ENCODE data around the gene KLHL3.
A peak's percentile ranks its signal among the peaks of the same experiment; 100 is the strongest.

DNA sequence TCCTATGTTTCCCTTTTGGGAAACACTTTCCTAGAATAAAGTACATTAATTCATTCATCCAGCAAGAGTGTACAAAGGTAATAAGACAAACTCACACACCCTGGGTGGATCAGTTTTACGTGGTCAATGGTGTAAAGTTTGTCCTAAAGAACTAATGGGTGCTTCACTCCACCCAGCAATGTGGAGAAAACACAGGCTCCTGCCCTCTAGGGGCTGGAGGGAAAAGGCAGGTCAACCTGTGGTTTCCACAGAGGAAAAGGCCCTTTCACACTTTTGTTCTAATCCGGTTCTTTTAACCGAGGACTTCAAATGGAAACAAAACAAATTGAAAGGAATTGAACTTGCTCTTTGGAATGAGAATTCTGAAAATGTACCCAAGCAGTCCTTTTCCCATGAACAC, 155.9 kb downstream of the KLHL3 start:
- TF ChIP-seq, protein P1, sequence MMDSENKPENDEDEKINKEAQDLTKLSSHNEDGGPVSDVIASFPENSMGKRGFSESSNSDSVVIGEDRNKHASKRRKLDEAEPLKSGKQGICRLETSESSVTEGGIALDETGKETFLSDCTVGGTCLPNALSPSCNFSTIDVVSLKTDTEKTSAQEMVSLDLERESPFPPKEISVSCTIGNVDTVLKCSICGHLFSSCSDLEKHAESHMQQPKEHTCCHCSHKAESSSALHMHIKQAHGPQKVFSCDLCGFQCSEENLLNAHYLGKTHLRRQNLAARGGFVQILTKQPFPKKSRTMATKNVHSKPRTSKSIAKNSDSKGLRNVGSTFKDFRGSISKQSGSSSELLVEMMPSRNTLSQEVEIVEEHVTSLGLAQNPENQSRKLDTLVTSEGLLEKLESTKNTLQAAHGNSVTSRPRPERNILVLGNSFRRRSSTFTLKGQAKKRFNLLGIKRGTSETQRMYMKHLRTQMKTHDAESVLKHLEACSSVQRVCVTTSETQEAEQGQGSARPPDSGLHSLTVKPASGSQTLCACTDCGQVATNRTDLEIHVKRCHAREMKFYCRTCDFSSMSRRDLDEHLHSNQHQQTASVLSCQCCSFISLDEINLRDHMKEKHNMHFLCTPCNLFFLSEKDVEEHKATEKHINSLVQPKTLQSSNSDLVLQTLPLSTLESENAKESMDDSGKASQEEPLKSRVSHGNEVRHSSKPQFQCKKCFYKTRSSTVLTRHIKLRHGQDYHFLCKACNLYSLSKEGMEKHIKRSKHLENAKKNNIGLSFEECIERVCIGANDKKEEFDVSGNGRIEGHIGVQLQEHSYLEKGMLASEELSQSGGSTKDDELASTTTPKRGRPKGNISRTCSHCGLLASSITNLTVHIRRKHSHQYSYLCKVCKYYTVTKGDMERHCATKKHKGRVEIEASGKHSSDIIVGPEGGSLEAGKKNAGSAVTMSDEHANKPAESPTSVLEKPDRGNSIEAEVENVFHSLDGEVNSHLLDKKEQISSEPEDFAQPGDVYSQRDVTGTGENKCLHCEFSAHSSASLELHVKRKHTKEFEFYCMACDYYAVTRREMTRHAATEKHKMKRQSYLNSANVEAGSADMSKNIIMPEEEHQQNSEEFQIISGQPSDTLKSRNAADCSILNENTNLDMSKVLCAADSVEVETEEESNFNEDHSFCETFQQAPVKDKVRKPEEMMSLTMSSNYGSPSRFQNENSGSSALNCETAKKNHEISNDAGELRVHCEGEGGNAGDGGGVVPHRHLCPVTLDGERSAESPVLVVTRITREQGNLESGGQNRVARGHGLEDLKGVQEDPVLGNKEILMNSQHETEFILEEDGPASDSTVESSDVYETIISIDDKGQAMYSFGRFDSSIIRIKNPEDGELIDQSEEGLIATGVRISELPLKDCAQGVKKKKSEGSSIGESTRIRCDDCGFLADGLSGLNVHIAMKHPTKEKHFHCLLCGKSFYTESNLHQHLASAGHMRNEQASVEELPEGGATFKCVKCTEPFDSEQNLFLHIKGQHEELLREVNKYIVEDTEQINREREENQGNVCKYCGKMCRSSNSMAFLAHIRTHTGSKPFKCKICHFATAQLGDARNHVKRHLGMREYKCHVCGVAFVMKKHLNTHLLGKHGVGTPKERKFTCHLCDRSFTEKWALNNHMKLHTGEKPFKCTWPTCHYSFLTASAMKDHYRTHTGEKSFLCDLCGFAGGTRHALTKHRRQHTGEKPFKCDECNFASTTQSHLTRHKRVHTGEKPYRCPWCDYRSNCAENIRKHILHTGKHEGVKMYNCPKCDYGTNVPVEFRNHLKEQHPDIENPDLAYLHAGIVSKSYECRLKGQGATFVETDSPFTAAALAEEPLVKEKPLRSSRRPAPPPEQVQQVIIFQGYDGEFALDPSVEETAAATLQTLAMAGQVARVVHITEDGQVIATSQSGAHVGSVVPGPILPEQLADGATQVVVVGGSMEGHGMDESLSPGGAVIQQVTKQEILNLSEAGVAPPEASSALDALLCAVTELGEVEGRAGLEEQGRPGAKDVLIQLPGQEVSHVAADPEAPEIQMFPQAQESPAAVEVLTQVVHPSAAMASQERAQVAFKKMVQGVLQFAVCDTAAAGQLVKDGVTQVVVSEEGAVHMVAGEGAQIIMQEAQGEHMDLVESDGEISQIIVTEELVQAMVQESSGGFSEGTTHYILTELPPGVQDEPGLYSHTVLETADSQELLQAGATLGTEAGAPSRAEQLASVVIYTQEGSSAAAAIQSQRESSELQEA (IDR thresholded peaks at IDR 0.05; ENCODE audit: low read depth): no peak
- TF ChIP-seq, protein P2, sequence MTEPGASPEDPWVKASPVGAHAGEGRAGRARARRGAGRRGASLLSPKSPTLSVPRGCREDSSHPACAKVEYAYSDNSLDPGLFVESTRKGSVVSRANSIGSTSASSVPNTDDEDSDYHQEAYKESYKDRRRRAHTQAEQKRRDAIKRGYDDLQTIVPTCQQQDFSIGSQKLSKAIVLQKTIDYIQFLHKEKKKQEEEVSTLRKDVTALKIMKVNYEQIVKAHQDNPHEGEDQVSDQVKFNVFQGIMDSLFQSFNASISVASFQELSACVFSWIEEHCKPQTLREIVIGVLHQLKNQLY (CRISPR knock-in tag; conservative IDR thresholded peaks at IDR 0.05): no peak
- no peak for TF ChIP-seq ZFX (CRISPR knock-in tag; IDR thresholded peaks at IDR 0.05)
- TF ChIP-seq POLR2A (conservative IDR thresholded peaks at IDR 0.05): no peak
- TF ChIP-seq TCF7L2 (IDR thresholded peaks at IDR 0.05; ENCODE audit: low read depth, low read length): no peak
- no peak for TF ChIP-seq FUS (optimal IDR thresholded peaks at IDR 0.05; ENCODE audit: low read depth, low read length)
- TF ChIP-seq CBX8 (IDR thresholded peaks at IDR 0.05; ENCODE audit: borderline replicate concordance, extremely low read depth, low read depth, low read length, poor library complexity, severe bottlenecking): no peak
- TF ChIP-seq ELF4 (CRISPR knock-in tag; IDR thresholded peaks at IDR 0.05): no peak
- TF ChIP-seq, protein P3, sequence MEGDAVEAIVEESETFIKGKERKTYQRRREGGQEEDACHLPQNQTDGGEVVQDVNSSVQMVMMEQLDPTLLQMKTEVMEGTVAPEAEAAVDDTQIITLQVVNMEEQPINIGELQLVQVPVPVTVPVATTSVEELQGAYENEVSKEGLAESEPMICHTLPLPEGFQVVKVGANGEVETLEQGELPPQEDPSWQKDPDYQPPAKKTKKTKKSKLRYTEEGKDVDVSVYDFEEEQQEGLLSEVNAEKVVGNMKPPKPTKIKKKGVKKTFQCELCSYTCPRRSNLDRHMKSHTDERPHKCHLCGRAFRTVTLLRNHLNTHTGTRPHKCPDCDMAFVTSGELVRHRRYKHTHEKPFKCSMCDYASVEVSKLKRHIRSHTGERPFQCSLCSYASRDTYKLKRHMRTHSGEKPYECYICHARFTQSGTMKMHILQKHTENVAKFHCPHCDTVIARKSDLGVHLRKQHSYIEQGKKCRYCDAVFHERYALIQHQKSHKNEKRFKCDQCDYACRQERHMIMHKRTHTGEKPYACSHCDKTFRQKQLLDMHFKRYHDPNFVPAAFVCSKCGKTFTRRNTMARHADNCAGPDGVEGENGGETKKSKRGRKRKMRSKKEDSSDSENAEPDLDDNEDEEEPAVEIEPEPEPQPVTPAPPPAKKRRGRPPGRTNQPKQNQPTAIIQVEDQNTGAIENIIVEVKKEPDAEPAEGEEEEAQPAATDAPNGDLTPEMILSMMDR (IDR thresholded peaks at IDR 0.05 in 2 of 3, conservative IDR thresholded peaks at IDR 0.05 in 1 of 3; ENCODE audit: insufficient read depth in 2 of 3, low read depth in 1 of 3, low read length in 3 of 3): peak; percentile 27 to 37 (median 37); a peak in 4 of 6 replicates
